Suppressor macrophage (primary cell): ENCODE measurements around the gene DNM3.

Experiments used
- DNase-seq, 4 experiments: peaks; one replicate each; pipeline ENCODE4 v3.0.0-alpha.2; 2020 to 2022

Gene DNM3

DNA sequence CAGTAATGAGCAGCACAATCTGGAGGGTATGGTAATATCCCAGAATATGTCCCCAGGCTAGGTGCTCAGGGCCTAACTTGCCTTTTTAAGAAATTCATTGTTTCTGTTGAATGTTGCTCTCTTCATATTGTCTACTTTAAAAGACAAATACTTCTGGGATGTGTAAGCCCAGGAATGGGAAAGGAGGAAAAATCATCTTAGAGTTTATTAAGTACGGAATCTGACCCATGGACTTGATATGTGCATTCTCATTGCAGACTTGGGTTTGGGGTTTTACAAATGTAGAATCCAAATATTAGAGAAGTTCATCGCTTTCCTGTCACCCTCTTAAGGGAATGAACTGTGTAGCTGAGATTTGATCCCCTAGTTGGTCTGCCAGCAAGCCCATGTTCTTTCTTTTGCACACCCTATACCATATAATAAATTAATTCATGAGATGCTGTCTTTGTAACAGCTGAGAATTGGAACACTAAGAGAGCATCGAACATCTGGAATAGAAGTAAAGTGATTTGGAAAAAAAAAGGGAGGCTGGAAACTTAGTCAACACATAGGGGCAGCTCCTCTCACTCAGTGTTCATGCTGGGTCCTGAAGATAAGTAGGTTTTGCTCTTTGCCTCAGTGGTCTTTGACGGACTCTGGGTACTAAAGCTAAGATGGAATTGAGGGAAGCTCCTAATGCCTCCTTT is 343.4 kb downstream of the DNM3 start:
- no peak for DNase-seq

DNA sequence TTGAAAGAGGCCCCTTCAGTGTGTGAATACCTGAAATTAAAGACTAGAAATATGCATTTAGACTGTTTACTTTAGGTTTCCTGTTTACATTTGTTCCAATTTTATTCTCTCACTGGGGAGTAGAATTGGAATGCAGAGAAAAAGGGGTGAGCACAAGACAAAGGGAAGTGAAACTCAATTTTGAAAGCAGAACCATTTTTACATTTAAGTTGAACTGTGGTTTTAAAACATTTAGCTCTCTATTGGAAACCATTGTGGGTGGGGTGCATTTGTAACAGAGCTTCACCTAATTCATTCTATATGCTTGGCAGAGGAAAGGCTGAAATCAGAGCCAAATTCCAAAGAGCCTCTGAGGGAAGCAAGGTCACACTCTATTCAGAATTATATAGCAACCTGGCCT is 343.9 kb downstream of the DNM3 start:
- DNase-seq, result peak; percentile 31 to 75 (median 54)

DNA sequence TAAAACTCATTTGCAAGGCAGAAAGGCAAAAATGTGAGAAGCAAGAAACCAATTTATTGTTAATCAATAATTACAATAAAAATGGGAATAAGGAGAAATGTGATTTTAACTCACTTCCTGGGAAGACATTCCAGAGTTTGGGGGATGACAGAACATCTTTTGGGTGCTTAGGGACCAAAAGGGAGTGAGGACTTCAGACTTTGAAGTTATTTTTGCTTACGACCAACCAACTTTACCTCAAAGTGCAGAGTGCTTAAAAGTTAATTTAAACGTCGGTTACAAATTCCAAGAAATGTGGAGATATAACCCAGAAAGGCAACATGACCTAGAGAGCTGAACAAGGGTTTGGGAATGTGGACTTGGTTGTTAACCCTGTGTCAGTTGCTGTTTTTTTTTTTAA is 344.7 kb downstream of the DNM3 start:
- DNase-seq, result no peak

DNA sequence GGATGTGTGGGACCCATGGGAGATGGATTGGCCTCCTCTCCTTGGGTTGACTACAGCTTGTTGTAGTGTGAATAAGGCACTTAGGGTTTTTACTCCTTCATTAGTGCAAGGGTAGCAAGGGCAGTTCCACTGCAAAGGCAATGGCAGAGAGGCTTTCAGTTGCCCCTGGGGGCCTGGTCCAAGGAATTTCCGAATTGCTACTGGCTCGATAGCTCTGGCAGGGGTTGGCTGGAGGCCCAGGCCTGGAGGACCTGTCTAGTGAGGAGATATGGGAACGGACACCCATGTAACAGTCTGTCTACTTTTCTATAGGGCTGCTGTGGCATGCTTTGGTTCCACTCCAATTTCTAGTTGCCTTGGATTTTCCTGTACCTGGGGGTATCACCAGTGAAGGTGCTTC is 360.3 kb downstream of the DNM3 start:
- no peak for DNase-seq

DNA sequence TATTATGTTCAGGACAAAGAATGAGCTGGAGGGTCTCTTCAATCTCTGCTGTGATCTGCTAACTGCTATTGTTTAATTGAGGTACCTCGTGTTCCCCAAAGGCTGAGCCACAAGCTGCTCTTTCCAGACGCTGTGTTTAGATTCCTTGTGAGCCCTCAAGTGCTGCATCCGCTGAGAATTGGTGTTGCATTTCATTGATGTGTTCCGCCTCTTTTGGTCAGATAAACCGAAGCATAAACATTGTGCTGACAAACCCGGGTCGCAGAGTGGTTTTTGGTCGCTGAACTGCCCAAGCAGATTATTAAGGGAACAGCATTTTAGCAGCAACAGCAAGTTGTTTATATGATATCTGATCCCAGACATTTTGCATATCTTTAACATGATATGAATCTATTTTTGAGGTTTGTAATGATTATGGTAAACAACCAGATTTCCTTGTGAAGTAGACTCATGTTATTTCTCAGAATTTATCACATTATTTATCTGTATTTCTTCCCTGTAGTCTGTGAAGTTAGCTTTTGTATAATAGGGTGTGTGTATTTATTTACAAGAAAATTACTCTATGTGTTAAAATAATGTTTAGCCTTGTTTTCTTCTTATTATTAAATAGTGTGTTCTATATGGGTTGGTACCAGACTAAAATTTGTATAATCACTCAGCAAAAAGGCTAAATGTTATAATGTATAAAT is 362.0 kb downstream of the DNM3 start:
- no peak for DNase-seq

- DNase-seq, result no peak
Measured at GRCh38 chr1:172203902-172204301, 362.6 kb downstream of the DNM3 start.

DNA sequence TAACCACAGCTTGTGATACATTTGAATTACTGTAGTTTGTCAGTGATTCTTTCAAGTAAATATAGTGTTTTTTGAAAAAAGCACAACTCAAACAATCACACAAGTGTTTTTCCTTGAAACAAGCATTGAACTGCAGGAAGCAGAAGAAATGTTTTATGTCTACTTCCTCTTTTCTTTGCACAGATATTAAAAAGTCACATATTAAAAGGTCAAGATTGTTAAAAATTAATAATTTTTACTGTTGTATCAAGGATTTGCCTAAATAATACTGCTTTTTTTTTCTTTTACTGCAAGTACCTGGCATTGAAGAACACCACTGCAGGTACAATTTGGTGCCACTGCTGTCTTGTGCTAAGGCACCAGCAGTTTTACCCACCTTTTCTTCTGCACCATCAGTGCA is 365.0 kb downstream of the DNM3 start:
- DNase-seq, result peak in 2 of 4 experiments; percentile 2 to 14

GRCh38 chr1:172208635-172209034 is 367.3 kb downstream of the DNM3 start:
- no peak for DNase-seq

- no peak for DNase-seq
Measured at GRCh38 chr1:172211221-172211620, 369.9 kb downstream of the DNM3 start.

- DNase-seq, result no peak
Measured at GRCh38 chr1:172212124-172212523, 370.8 kb downstream of the DNM3 start.

- DNase-seq, result no peak
Measured at GRCh38 chr1:172215006-172215405, 373.7 kb downstream of the DNM3 start.

GRCh38 chr1:172219966-172220365 is 378.7 kb downstream of the DNM3 start:
- DNase-seq, result no peak

- no peak for DNase-seq
Measured at GRCh38 chr1:172220376-172220775, 379.1 kb downstream of the DNM3 start.

- no peak for DNase-seq
Measured at GRCh38 chr1:172221436-172221835, 380.1 kb downstream of the DNM3 start.

DNA sequence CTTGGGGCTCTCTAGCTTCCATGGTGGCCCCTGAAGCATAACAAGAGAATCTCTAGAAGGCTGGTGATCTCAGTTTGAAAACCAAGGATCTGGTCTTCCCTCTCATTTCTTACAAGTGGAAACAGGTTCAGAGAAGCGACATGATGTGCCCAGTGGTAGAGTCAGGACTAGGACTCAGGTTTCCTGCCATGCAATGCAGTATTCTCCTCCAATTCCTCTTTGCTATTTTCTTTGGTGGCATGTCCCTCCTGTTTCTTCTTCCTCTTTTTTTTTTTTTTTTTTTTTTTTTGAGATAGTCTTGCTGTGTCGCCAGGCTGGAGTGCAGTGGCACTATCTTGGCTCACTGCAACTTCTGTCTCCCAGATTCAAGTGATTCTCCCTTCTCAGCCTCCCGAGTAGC is 383.6 kb downstream of the DNM3 start:
- peak in 3 of 4 experiments; percentile 20 to 43 (median 28) for DNase-seq

- DNase-seq, result no peak
Measured at GRCh38 chr1:172229942-172230341, 388.6 kb downstream of the DNM3 start.

DNA sequence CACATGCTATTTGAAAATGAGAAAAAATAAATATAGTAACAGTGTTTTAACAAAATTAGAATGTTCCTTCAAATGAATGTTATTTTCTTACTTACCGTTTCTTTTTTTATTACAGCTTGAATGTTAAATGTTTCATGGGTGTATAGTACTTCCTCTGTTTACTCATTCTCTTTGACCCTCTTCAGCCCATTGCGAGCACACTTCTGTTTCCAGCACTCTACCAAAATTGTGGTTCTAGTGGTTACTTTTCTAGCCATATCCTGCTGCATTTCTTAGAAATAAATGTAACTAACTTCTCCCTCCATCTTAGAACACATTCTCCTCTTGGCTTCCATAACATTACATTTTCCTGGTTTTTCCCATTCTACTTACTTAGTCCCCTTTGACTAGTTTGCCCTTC is 389.2 kb downstream of the DNM3 start:
- DNase-seq, result no peak

DNA sequence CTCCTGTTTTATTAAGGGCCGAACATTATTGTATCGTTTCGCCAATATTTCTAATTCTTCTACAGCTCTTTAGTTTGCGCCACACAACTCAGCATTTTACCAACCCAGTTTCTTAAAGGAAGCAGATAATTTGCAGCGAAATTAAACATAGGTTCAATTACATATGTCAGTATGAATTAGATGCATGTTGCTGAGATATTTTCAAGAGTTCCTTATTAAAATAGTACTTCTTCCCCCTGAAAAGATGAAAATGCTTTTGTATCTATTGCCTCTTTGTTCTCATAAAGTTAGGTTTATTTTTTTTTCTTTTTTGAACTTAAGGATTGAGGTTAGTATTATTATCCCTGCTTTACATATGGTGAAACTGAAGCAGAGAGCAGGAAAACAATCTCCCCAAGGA is 395.7 kb downstream of the DNM3 start:
- no peak for DNase-seq

GRCh38 chr1:172238158-172238557 is 396.9 kb downstream of the DNM3 start:
- no peak for DNase-seq

DNA sequence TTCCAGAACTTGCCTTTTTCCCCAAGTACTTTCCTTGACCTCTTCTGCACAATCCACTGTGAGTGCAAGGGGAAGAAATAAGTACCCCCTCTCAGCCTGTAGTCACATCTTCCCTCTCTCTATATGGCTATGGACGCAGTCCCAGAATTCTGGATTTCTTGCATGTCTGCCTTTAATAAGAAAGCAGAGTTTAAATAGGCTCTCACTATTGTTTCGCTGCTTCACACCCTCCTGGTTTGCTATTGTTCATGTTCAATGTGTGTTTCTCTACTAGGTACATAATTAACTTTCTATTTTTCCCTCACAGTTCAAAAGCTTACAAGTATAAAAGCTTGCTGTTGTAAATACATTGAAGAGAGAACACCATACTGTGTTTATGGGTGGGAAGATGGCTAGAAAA is 397.7 kb downstream of the DNM3 start:
- no peak for DNase-seq

GRCh38 chr1:172239901-172240300 is 398.6 kb downstream of the DNM3 start:
- DNase-seq, result no peak

GRCh38 chr1:172241540-172241939 is 400.2 kb downstream of the DNM3 start:
- no peak for DNase-seq

DNA sequence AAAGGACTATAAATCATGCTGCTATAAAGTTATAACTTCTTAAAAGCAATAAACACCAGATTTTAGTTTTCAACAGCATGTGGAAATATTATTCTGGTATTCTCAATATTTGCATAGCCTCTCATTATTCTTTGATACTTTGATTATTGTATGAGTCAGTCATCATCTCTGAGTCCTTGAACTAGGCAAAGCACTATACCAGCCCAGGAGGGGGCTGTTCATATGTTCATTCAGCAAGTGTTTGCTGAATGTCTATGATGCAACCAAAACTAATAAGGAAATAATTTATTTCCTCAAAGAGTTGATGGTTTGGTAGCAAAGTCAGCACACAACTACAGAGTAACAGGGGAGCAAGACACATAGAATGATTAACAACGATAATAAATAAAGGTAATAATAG is 403.6 kb downstream of the DNM3 start:
- DNase-seq, result no peak

- no peak for DNase-seq
Measured at GRCh38 chr1:172245788-172246187, 404.5 kb downstream of the DNM3 start.
